SK-N-SH treated with all-trans-retinoic acid at 6 μM for 48 hours (cell line): ENCODE results near the gene HDGF.

Experiments used
- ATAC-seq: fragments of 200-7000 bp; cut with Tn5 transposase; 3 replicates; pipeline ENCODE4 v1.9.1; 2020; ENCODE audit warnings: mild to moderate bottlenecking, moderate library complexity
- BACH2 ChIP-seq: fragments of 250-450 bp; sonication (Bioruptor Pico); IDR thresholded peaks from 2 replicates; pipeline ENCODE4 v1.9.0; 2021; ENCODE audit warnings: mild to moderate bottlenecking, borderline replicate concordance
- CSDC2 ChIP-seq: fragments of 250-450 bp; sonication (Bioruptor Pico); IDR thresholded peaks from 2 replicates; pipeline ENCODE4 v1.5.0; 2020; ENCODE audit warnings: mild to moderate bottlenecking, moderate library complexity
- GLIS3 ChIP-seq: fragments of 250-450 bp; sonication (Bioruptor Pico); IDR thresholded peaks from 2 replicates; pipeline ENCODE4 v1.5.0; 2020; ENCODE audit warnings: mild to moderate bottlenecking, moderate library complexity
- OSR1 ChIP-seq: fragments of 250-450 bp; sonication (Bioruptor Pico); IDR thresholded peaks from 2 replicates; pipeline ENCODE4 v1.8.0; 2022; ENCODE audit warnings: moderate library complexity, mild to moderate bottlenecking, inconsistent platforms
- PPARA ChIP-seq: fragments of 250-450 bp; sonication (Bioruptor Pico); IDR thresholded peaks from 2 replicates; pipeline ENCODE4 v1.5.0; 2020; ENCODE audit warnings: mild to moderate bottlenecking, borderline replicate concordance
- RARB ChIP-seq: fragments of 250-450 bp; sonication (Bioruptor Pico); IDR thresholded peaks from 2 replicates; pipeline ENCODE4 v1.8.0; 2021; ENCODE audit warnings: mild to moderate bottlenecking, moderate library complexity
- SNAI2 ChIP-seq: fragments of 250-450 bp; sonication (Bioruptor Pico); IDR thresholded peaks from 2 replicates; pipeline ENCODE4 v1.5.0; 2020; ENCODE audit warnings: mild to moderate bottlenecking, moderate library complexity
- TCF4 ChIP-seq: fragments of 250-450 bp; sonication (Bioruptor Pico); IDR thresholded peaks from 2 replicates; pipeline ENCODE4 v1.8.0; 2021; ENCODE audit warnings: mild to moderate bottlenecking, moderate library complexity, borderline replicate concordance
- TOX ChIP-seq: fragments of 250-450 bp; sonication (Bioruptor Pico); IDR thresholded peaks from 2 replicates; pipeline ENCODE4 v1.8.0; 2021; ENCODE audit warnings: mild to moderate bottlenecking, moderate library complexity, borderline replicate concordance
- ZC3H10 ChIP-seq: fragments of 250-450 bp; sonication (Bioruptor Pico); IDR thresholded peaks from 2 replicates; pipeline ENCODE4 v1.5.1; 2021; ENCODE audit warnings: mild to moderate bottlenecking, moderate library complexity
- ZFP3 ChIP-seq: fragments of 250-450 bp; sonication (Bioruptor Pico); IDR thresholded peaks from 2 replicates; pipeline ENCODE4 v1.5.0; 2020; ENCODE audit warnings: mild to moderate bottlenecking, moderate library complexity
- ZNF565 ChIP-seq: fragments of 450-650 bp; formaldehyde crosslinking; conservative IDR thresholded peaks from 2 replicates; pipeline ENCODE4 v1.5.0; 2020; ENCODE audit warnings: low read depth, mild to moderate bottlenecking, moderate library complexity
- ZNF70 ChIP-seq: fragments of 450-650 bp; formaldehyde crosslinking; IDR thresholded peaks from 2 replicates; pipeline ENCODE4 v1.5.0; 2020; ENCODE audit warnings: mild to moderate bottlenecking, moderate library complexity
- ZNF8 ChIP-seq: fragments of 450-650 bp; formaldehyde crosslinking; IDR thresholded peaks from 2 replicates; pipeline ENCODE4 v1.5.0; 2020; ENCODE audit warnings: mild to moderate bottlenecking, moderate library complexity
- TF ChIP-seq, protein P1 (sequence below): fragments of 250-450 bp; sonication (Bioruptor Pico); IDR thresholded peaks from 2 replicates; pipeline ENCODE4 v1.5.0; 2020; ENCODE audit warnings: mild to moderate bottlenecking, moderate library complexity
- TF ChIP-seq, protein P2 (sequence below): fragments of 250-450 bp; sonication (Bioruptor Pico); IDR thresholded peaks from 2 replicates; pipeline ENCODE4 v1.5.1; 2021; ENCODE audit warnings: mild to moderate bottlenecking, moderate library complexity
- TF ChIP-seq, protein P3 (sequence below): fragments of 250-450 bp; sonication (Bioruptor Pico); IDR thresholded peaks from 2 replicates; pipeline ENCODE4 v1.8.0; 2020; ENCODE audit warnings: mild to moderate bottlenecking, moderate library complexity, borderline replicate concordance
- TF ChIP-seq, protein P4 (sequence below): fragments of 250-450 bp; sonication (Bioruptor Pico); IDR thresholded peaks from 2 replicates; pipeline ENCODE4 v1.5.1; 2020; ENCODE audit warnings: low read depth, mild to moderate bottlenecking, moderate library complexity

The HDGF gene

DNA sequence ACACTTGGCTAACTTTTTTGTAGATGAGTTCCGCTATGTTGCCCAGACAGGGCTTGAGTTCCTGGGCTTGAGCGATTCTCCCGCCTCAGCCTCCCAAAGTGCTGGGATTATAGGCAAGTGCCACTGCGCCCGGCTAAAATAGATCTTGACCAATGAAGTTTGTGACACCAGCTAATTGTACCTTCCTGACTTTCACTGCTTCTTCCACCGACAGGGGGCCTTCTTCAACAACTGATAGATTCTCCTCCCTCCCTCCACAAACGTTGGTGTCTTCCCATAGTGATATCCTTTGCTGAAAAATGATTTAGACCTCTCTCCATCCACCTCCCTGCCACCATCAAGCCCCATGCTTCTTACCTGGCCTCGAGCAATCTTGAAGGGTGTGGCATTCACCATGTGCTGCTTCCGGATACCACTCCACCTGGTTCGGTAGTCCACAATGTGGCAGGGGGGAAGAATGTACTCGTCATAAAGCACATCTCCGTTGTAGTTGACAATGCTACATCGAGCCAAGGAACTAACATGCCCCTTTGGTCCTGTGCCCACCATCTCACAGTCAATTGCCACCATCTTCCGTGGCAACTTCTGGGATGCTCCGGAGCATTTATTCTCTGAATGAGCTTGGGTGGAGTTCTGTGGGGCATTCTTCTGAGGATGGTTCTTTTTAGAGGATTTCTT is 24.8 kb downstream of the HDGF start:
- TF ChIP-seq, protein P1, sequence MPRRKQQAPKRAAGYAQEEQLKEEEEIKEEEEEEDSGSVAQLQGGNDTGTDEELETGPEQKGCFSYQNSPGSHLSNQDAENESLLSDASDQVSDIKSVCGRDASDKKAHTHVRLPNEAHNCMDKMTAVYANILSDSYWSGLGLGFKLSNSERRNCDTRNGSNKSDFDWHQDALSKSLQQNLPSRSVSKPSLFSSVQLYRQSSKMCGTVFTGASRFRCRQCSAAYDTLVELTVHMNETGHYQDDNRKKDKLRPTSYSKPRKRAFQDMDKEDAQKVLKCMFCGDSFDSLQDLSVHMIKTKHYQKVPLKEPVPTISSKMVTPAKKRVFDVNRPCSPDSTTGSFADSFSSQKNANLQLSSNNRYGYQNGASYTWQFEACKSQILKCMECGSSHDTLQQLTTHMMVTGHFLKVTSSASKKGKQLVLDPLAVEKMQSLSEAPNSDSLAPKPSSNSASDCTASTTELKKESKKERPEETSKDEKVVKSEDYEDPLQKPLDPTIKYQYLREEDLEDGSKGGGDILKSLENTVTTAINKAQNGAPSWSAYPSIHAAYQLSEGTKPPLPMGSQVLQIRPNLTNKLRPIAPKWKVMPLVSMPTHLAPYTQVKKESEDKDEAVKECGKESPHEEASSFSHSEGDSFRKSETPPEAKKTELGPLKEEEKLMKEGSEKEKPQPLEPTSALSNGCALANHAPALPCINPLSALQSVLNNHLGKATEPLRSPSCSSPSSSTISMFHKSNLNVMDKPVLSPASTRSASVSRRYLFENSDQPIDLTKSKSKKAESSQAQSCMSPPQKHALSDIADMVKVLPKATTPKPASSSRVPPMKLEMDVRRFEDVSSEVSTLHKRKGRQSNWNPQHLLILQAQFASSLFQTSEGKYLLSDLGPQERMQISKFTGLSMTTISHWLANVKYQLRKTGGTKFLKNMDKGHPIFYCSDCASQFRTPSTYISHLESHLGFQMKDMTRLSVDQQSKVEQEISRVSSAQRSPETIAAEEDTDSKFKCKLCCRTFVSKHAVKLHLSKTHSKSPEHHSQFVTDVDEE (CRISPR knock-in tag), result no peak
- no peak for TF ChIP-seq GLIS3 (CRISPR knock-in tag)
- TF ChIP-seq, protein P2, sequence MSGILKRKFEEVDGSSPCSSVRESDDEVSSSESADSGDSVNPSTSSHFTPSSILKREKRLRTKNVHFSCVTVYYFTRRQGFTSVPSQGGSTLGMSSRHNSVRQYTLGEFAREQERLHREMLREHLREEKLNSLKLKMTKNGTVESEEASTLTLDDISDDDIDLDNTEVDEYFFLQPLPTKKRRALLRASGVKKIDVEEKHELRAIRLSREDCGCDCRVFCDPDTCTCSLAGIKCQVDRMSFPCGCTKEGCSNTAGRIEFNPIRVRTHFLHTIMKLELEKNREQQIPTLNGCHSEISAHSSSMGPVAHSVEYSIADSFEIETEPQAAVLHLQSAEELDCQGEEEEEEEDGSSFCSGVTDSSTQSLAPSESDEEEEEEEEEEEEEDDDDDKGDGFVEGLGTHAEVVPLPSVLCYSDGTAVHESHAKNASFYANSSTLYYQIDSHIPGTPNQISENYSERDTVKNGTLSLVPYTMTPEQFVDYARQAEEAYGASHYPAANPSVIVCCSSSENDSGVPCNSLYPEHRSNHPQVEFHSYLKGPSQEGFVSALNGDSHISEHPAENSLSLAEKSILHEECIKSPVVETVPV (CRISPR knock-in tag), result no peak
- peak; percentile 18; the same call in 1 of the 2 replicates for TF ChIP-seq TOX
- no peak for TF ChIP-seq PPARA
- ATAC-seq, result peak; percentile 47

DNA sequence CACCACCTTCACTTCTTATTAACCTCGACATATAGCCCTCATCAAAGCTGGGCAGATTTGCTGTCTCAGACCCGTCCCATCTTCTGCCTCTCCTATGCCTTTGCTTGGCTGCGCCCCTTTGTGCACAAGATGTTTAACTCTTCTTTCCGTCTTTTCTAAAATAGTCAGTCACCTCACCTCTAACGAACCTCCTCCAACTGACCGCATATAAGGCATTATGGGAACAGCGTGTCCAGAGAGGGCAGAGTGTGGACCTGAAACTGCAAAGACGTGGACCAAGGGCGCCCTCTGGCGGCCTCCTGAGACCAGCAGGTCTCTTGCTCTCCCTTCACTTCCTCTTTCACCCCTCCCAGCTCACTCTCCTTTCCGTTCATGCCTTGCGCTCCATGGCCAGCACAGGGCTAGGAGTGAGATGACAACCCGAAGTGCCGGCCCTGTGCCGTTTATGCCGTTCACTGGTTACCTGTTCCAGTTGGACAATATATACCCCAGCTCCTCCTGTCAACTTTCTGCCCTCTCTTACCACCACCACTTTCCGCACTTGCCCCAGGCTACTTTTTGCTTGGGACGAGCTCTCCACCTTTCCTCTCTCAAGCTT is 25.7 kb downstream of the HDGF start:
- TF ChIP-seq CSDC2 (no peak), ZNF70 (CRISPR knock-in tag) (peak; percentile 70), ZC3H10 (CRISPR knock-in tag) (peak; percentile 80), SNAI2 (CRISPR knock-in tag) (no peak)
- TF ChIP-seq, protein P3, sequence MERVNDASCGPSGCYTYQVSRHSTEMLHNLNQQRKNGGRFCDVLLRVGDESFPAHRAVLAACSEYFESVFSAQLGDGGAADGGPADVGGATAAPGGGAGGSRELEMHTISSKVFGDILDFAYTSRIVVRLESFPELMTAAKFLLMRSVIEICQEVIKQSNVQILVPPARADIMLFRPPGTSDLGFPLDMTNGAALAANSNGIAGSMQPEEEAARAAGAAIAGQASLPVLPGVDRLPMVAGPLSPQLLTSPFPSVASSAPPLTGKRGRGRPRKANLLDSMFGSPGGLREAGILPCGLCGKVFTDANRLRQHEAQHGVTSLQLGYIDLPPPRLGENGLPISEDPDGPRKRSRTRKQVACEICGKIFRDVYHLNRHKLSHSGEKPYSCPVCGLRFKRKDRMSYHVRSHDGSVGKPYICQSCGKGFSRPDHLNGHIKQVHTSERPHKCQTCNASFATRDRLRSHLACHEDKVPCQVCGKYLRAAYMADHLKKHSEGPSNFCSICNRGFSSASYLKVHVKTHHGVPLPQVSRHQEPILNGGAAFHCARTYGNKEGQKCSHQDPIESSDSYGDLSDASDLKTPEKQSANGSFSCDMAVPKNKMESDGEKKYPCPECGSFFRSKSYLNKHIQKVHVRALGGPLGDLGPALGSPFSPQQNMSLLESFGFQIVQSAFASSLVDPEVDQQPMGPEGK (CRISPR knock-in tag), result no peak
- peak; percentile 80 for ATAC-seq

DNA sequence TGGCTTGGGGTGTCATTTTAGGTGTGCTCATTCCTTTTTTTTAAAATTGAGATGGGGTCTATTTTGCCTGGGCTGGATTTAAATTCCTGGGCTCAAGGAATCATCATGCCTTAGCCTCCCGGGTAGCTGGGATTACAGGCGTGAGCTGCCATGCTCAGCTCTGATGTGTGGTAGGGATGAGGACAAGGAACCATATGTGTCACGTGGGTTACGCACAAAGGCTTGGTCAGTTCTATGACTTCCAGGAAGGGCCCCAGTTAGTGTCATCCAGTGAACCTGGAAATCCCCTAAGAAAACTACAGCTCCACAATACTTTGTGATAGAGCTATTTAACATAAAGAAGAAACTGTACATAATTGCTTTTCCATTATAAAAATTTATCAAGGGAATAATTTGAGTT is 29.9 kb downstream of the HDGF start:
- no peak for TF ChIP-seq SNAI2 (CRISPR knock-in tag)
- no peak for TF ChIP-seq OSR1
- no peak for TF ChIP-seq GLIS3 (CRISPR knock-in tag)
- TF ChIP-seq, protein P4, sequence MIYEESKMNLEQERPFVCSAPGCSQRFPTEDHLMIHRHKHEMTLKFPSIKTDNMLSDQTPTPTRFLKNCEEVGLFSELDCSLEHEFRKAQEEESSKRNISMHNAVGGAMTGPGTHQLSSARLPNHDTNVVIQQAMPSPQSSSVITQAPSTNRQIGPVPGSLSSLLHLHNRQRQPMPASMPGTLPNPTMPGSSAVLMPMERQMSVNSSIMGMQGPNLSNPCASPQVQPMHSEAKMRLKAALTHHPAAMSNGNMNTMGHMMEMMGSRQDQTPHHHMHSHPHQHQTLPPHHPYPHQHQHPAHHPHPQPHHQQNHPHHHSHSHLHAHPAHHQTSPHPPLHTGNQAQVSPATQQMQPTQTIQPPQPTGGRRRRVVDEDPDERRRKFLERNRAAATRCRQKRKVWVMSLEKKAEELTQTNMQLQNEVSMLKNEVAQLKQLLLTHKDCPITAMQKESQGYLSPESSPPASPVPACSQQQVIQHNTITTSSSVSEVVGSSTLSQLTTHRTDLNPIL (CRISPR knock-in tag), result no peak
- no peak for TF ChIP-seq ZNF565 (CRISPR knock-in tag)
- TF ChIP-seq, protein P1 (CRISPR knock-in tag), result no peak
- no peak for TF ChIP-seq ZNF8 (CRISPR knock-in tag)
- TF ChIP-seq RARB (CRISPR knock-in tag), result no peak
- TF ChIP-seq PPARA, result no peak
- TF ChIP-seq BACH2, result no peak
- no peak for TF ChIP-seq ZFP3 (CRISPR knock-in tag)
- TF ChIP-seq TOX, result no peak
- no peak for TF ChIP-seq TCF4 (CRISPR knock-in tag)
- no peak for TF ChIP-seq CSDC2
- no peak for ATAC-seq
